Measurements from ENCODE around the gene P3H4. TPM values are rescaled to one million over a fixed set of nuclear protein-coding genes. Genes with fewer than 3 reads are reported as not detected.

P3H4 gene
- total and polyA plus RNA-seq, 2 of the 4 experiments (the other 2 are of a cell fraction): 21.5 to 66.7 TPM

DNA sequence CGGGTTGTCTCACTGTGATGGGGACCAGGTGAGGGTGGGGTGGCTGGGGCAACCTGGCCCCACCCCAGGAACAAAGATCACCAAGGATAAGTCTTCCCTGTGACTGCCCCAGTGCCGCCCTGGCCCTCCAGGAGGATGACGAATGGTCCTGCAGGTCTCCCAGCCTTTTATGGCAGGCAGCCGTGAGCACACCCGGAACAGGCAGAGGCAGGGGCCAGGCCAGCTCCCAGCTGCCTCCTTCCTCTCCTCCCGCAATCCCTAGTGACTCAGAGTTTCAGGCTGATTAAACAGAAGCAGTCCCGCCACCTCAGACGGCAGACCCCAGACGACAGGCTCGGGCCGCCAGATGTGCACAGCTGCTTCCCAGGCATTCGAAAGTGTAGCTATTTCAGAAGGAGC, 38.6 kb downstream of the P3H4 start (continued):
- peak; percentile 27; the same call in 1 of the 2 replicates for TF ChIP-seq BHLHE40 (IDR thresholded peaks at IDR 0.05; ENCODE audit: low read depth, low read length)

DNA sequence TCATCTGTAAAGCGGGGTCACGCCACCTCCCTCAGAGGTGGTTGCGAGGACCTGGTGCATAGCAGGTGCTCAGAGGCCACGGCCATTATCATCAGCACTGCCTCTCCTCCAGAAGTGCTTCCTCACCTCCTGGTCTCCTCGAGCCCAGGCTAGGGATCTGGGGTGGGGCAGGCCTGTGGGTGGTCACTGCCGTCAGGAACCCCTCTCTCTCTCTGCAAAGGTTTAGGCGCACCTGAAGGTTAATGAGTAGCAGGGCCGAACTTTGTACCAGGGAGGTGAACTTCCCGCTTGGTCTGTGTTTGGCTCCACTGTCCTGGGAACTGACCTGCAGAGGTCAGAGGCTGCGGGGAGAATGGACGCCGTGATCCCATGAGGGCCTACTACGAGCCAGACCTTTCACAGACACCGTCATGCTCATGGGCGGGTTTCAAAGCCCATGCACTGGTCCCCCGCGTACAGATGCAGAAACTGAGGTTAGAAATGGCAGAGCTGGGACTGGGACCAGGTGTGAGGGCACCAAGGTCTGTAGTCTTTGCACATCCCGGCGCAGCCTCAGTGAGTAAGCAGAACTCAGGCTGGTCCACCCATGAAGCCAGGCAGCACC, 39.1 kb downstream of the P3H4 start:
- H2BK120ac ChIP-seq (ENCODE audit: low read depth, low read length): peak overlapping the region; percentile 75
- H3K18ac ChIP-seq (ENCODE audit: low read depth, low read length): peak overlapping the region; percentile 17
- intact Hi-C loops (cut with micrococcal nuclease) (no loop called here), dilution Hi-C loops (cut with HindIII; ENCODE audit: low sequenced_read_pairs, unreplicated experiment) (no loop called here), in situ Hi-C loops (cut with MboI; ENCODE audit: low sequenced_read_pairs) (no loop called here)
- H3K14ac ChIP-seq (replicated peaks; ENCODE audit: low read depth, low read length): peak overlapping the region; percentile 70
- WGBS, 2 experiments (ENCODE audit: extremely low coverage in 2 of 2, insufficient read length in 1 of 2): 95% methylated on average over 6 of the region's 19 CpGs; no CpG with 5 or more reads in 1 of the 2 experiments
- no peak overlapping the region for H3K56ac ChIP-seq (ENCODE audit: extremely low read depth, insufficient read depth, low read length)
- H4K5ac ChIP-seq (ENCODE audit: low read depth, low read length): peak overlapping the region; percentile 26
- no peaks in the 10 kb centered on the region for H3K27me3 ChIP-seq (ENCODE audit: control insufficient read depth, insufficient read depth, low read length)
- H4K20me1 ChIP-seq (ENCODE audit: insufficient read depth, low read length): peaks cover 26% of the 10 kb centered on the region
- ChIA-PET CTCF (interaction anchor here (1.2 kb wide), 1 partner anchor 21 kb away, joined by 5 read pairs; no protein-coding TSS in a partner anchor), POLR2A (ENCODE audit: unreplicated experiment) (interaction anchor here (1.3 kb wide), 1 partner anchor 14 kb away, joined by 3 read pairs; the partner anchor contains the start of gene JUP)
- H3K4me3 ChIP-seq (ENCODE audit: insufficient read depth, low read depth, low read length): no peak overlapping the region
- peak overlapping the region; percentile 60 for H2AK9ac ChIP-seq (replicated peaks; ENCODE audit: low read depth, low read length, poor library complexity)
- H4K91ac ChIP-seq (ENCODE audit: insufficient read depth, low read depth, low read length): peak overlapping the region; percentile 86
- peaks cover 20% of the 10 kb centered on the region for H3K4me1 ChIP-seq (ENCODE audit: control insufficient read depth, insufficient read depth, low read length)
- peak overlapping the region; percentile 49 for H2BK5ac ChIP-seq (ENCODE audit: low read depth, low read length, poor library complexity, severe bottlenecking)
- ATAC-seq (ENCODE audit: low read depth) (no peak), DNase-seq (no peak)
- H3K79me1 ChIP-seq (ENCODE audit: low read depth in 1 of 2, low read length in 2 of 2): peaks cover 14 to 49% of the 10 kb centered on the region in 2 experiments; a peak in 3 of 4 replicates
- no peaks in the 10 kb centered on the region for H3K9me3 ChIP-seq (ENCODE audit: control insufficient read depth, insufficient read depth, low read length)
- peak overlapping the region; percentile 7; the same call in 1 of the 2 replicates for H3K23ac ChIP-seq (ENCODE audit: low read depth, low read length)
- H3K36me3 ChIP-seq (ENCODE audit: control insufficient read depth, insufficient read depth, low read length): peaks cover 48% of the 10 kb centered on the region
- H3K4ac ChIP-seq (ENCODE audit: low read depth, low read length): peak overlapping the region; percentile 91
- H3K27ac ChIP-seq (ENCODE audit: insufficient read depth, low read length): peak overlapping the region; percentile 17
- H3K9me1 ChIP-seq (ENCODE audit: insufficient read depth, low read length): peaks cover 21% of the 10 kb centered on the region
- H4K8ac ChIP-seq (ENCODE audit: low read depth in 2 of 2, low read length in 2 of 2): peak overlapping the region; percentile 81 to 83
- H3K4me2 ChIP-seq (ENCODE audit: low read depth, low read length): peak overlapping the region; percentile 4; the same call in 1 of the 2 replicates
- peak overlapping the region; percentile 72 for H2AFZ ChIP-seq (replicated peaks; ENCODE audit: low read length, poor library complexity)
- H2BK15ac ChIP-seq (ENCODE audit: low read depth, low read length): peak overlapping the region; percentile 86; the same call in 2 of the 3 replicates
- H2BK20ac ChIP-seq (ENCODE audit: low read depth, low read length): peak overlapping the region; percentile 82
- H3K9ac ChIP-seq (ENCODE audit: low read depth, low read length): no peak overlapping the region
- BruUV-seq (replicated peaks): no TSS peak
- peak overlapping the region; percentile 94 for H2AK5ac ChIP-seq (ENCODE audit: low read depth, low read length)
- TF ChIP-seq, protein P1, sequence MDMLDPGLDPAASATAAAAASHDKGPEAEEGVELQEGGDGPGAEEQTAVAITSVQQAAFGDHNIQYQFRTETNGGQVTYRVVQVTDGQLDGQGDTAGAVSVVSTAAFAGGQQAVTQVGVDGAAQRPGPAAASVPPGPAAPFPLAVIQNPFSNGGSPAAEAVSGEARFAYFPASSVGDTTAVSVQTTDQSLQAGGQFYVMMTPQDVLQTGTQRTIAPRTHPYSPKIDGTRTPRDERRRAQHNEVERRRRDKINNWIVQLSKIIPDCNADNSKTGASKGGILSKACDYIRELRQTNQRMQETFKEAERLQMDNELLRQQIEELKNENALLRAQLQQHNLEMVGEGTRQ (IDR thresholded peaks at IDR 0.05; ENCODE audit: low read depth, low read length): no peak
- TF ChIP-seq CEBPB (IDR thresholded peaks at IDR 0.05; ENCODE audit: low read depth, low read length) (no peak), MAZ (IDR thresholded peaks at IDR 0.05; ENCODE audit: borderline replicate concordance, low read depth, low read length) (no peak), CHD1 (IDR thresholded peaks at IDR 0.05; ENCODE audit: low read depth, low read length) (no peak), FOS (IDR thresholded peaks at IDR 0.05; ENCODE audit: low read depth, low read length) (no peak), SMC3 (IDR thresholded peaks at IDR 0.05; ENCODE audit: low read depth, low read length) (no peak), POLR2A (IDR thresholded peaks at IDR 0.05; ENCODE audit: low read depth, low read length) (no peak), RFX5 (IDR thresholded peaks at IDR 0.05; ENCODE audit: low read depth, low read length) (no peak), MAFK (IDR thresholded peaks at IDR 0.05; ENCODE audit: low read depth, low read length) (no peak), MXI1 (IDR thresholded peaks at IDR 0.05; ENCODE audit: borderline replicate concordance, low read depth, low read length) (no peak)
- TF ChIP-seq, protein P2, sequence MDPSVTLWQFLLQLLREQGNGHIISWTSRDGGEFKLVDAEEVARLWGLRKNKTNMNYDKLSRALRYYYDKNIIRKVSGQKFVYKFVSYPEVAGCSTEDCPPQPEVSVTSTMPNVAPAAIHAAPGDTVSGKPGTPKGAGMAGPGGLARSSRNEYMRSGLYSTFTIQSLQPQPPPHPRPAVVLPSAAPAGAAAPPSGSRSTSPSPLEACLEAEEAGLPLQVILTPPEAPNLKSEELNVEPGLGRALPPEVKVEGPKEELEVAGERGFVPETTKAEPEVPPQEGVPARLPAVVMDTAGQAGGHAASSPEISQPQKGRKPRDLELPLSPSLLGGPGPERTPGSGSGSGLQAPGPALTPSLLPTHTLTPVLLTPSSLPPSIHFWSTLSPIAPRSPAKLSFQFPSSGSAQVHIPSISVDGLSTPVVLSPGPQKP (IDR thresholded peaks at IDR 0.05; ENCODE audit: borderline replicate concordance, low read depth, low read length): no peak
- TF ChIP-seq, protein P3, sequence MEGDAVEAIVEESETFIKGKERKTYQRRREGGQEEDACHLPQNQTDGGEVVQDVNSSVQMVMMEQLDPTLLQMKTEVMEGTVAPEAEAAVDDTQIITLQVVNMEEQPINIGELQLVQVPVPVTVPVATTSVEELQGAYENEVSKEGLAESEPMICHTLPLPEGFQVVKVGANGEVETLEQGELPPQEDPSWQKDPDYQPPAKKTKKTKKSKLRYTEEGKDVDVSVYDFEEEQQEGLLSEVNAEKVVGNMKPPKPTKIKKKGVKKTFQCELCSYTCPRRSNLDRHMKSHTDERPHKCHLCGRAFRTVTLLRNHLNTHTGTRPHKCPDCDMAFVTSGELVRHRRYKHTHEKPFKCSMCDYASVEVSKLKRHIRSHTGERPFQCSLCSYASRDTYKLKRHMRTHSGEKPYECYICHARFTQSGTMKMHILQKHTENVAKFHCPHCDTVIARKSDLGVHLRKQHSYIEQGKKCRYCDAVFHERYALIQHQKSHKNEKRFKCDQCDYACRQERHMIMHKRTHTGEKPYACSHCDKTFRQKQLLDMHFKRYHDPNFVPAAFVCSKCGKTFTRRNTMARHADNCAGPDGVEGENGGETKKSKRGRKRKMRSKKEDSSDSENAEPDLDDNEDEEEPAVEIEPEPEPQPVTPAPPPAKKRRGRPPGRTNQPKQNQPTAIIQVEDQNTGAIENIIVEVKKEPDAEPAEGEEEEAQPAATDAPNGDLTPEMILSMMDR (conservative IDR thresholded peaks at IDR 0.05; ENCODE audit: low read depth, low read length): no peak

Data from IMR-90 (cell line).